Activated CD4-positive, alpha-beta T cell treated with anti-CD3 and anti-CD28 coated beads, Interleukin-2, amount 10 ng/mL, durations not matched to agents 7 days and 5 days (primary cell): ENCODE results near the gene IRX4. TPM values are rescaled to one million over a fixed set of nuclear protein-coding genes. Genes with fewer than 3 reads are reported as not detected.

Experiments
- CTCF ChIA-PET: fragments of 350-600 bp; sonication (Branson Sonifier 250); formaldehyde crosslinking; loops from one replicate; lab custom pipeline; 2021; ENCODE audit warnings: antibody characterized with exemption; lab: Charles Lee
- POLR2A ChIA-PET: fragments of 350-600 bp; sonication (Branson Sonifier 250); formaldehyde crosslinking; loops from one replicate; lab custom pipeline; 2021; ENCODE audit warnings: antibody characterized with exemption; lab: Charles Lee
- DNase-seq: peaks from one replicate; pipeline ENCODE4 v3.0.0-alpha.2; 2020
- H3K27ac Mint-ChIP-seq: one replicate; pipeline ENCODE4 v1.8.0; 2021; ENCODE audit warnings: mild to moderate bottlenecking, moderate library complexity, mixed read lengths
- H3K27me3 Mint-ChIP-seq: one replicate; pipeline ENCODE4 v1.8.0; 2021; ENCODE audit warnings: mixed read lengths
- H3K36me3 Mint-ChIP-seq: one replicate; pipeline ENCODE4 v1.8.0; 2021; ENCODE audit warnings: low read depth, mixed read lengths
- H3K4me1 Mint-ChIP-seq: one replicate; pipeline ENCODE4 v1.8.0; 2021; ENCODE audit warnings: mixed read lengths
- H3K4me3 Mint-ChIP-seq: one replicate; pipeline ENCODE4 v1.8.0; 2021; ENCODE audit warnings: mild to moderate bottlenecking, moderate library complexity, mixed read lengths
- H3K9me3 Mint-ChIP-seq: one replicate; pipeline ENCODE4 v1.8.0; 2021; ENCODE audit warnings: mixed read lengths
- total RNA-seq, 2 experiments: library from RNA; stranded (reverse); gene quantifications; one replicate each; pipeline ENCODE4 v1.2.3, GENCODE V29; 2021

The IRX4 gene
- total RNA-seq, 2 experiments from 2014 or later, result not detected

DNA sequence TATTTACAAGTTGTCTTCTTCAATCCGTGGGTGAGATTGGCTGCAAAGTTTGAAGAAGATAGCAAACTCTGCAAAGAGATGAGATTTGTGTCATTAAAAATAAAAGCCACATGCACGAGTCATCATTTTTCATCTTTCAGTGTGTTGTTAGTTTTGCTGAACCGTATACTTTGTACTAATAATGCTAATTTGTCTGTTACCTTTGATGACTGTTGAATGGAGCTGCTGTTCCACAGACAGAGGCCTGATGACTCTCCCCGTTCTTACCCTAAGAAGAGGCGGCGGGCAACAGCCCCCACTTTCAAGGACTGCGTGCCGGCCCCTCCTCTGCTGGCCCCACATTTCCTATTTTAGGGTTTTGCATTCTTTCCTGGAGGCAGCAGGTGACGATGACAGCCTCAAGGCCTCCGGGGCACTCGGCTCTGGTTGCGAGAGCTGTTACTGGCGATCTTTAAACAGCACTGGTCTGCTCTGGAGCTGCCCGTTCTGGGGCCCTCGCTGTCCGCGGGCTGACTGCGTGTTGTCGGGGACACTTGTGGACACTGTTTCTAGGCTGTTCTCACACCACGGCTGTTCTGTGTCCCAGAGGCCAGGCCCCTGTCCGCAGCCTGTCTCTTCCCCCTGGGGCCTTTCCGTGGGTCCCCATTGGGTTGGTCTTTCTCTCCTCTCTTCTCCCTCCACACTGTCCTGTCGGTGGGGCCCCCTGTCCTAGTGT lies 46.4 kb downstream of the IRX4 start:
- ChIA-PET CTCF (no interaction called here), POLR2A (no interaction called here)
- Mint-ChIP-seq H3K4me3 (no peak overlapping the region), H3K4me1 (no peaks in the 10 kb centered on the region), H3K36me3 (no peaks in the 10 kb centered on the region), H3K9me3 (no peaks in the 10 kb centered on the region), H3K27ac (no peak overlapping the region), H3K27me3 (peaks cover 5% of the 10 kb centered on the region)
- no peak for DNase-seq

DNA sequence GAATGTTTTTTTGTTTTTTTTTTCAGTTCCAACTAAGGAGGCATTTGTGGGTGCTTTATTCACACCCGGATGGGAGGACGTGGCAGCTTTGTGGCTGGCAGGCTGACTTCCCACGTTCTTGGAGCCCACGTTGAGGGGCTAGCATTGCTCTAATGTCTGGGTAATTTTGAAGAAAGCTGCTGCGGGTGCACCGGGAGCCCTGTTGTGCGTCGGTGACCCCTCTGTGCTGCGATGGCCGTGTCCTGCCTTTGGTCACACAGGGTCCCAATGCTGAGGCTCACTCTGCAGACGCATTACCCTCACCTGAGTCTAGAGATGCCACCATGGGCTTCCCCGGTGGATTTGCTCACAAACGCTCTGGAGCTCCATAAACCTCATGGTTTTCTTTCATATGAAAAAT lies 47.3 kb downstream of the IRX4 start:
- Mint-ChIP-seq H3K27me3 (peaks cover 2% of the 10 kb centered on the region), H3K4me1 (no peaks in the 10 kb centered on the region), H3K36me3 (no peaks in the 10 kb centered on the region), H3K4me3 (no peak overlapping the region), H3K9me3 (no peaks in the 10 kb centered on the region), H3K27ac (no peak overlapping the region)
- POLR2A ChIA-PET, result no interaction called here
- no peak for DNase-seq
- CTCF ChIA-PET, result no interaction called here

DNA sequence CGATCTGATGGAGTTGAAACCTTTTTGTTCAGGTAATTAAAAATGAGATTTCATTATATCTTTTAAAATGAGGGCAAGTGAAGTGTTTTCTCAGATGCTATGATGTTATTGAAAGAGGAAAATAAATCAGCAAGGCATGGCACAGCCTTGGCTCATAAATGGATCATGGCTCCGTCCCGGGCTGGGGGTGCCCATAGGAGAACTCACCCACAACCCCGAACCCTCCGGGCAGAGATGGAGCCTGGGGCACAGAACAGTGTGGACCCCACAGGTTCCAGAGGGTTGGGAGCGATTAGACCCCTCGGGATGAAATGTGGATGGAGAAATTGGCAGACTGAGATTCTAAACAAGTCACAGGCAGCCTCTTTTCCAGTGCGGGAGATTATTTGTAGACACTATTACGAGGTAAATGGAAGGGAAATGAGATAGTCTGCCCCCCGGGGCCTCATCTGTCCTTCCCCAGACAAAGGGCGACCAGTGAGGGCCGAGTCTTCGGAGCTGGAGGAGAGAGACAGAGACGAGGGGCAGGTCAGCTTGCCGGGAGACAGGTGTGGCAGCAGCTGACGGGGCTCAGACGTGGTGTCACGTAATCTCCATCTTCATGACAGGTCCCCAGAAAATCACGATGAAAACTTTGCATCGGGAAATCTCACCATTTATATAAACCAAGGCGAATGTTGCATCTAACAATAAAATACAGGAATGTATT lies 47.9 kb downstream of the IRX4 start:
- CTCF ChIA-PET, result no interaction called here
- POLR2A ChIA-PET, result no interaction called here
- DNase-seq, result no peak
- Mint-ChIP-seq H3K4me1 (no peaks in the 10 kb centered on the region), H3K4me3 (no peak overlapping the region), H3K27me3 (peaks cover 2% of the 10 kb centered on the region), H3K27ac (no peak overlapping the region), H3K9me3 (no peaks in the 10 kb centered on the region), H3K36me3 (no peaks in the 10 kb centered on the region)

DNA sequence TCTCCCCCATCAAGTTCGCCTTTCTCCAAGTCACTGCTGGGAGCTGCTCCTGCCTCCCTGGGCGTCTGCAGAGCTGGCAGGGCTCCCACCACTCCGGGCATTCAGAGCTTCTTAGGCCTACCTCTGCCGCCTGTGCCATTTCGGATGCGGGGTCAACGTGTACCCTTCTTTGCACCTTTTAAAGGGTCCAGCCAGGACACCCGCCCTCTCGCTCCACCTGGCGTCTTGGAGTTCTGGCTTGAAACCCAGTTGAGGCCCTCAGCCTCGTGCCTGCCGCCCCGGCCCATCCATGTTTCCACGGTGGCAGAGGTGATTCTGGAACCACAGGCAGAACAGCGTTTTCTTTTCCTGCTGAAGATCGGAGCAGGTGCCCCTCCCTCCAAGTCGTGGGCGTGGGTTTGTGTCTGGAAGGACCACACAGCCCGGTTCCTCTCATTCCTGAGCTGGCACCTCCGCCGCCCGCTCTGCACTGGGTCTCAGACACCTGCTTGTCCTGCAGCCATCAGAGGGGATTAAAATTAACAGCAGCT lies 48.6 kb downstream of the IRX4 start:
- Mint-ChIP-seq H3K4me1 (no peaks in the 10 kb centered on the region), H3K4me3 (no peak overlapping the region), H3K27ac (no peak overlapping the region), H3K9me3 (no peaks in the 10 kb centered on the region), H3K27me3 (peaks cover 2% of the 10 kb centered on the region), H3K36me3 (no peaks in the 10 kb centered on the region)
- ChIA-PET POLR2A (no interaction called here), CTCF (no interaction called here)
- DNase-seq, result no peak

GRCh38 chr5:1833264-1834021 lies 49.3 kb downstream of the IRX4 start:
- Mint-ChIP-seq H3K36me3 (no peaks in the 10 kb centered on the region), H3K9me3 (no peaks in the 10 kb centered on the region), H3K27ac (no peak overlapping the region), H3K27me3 (no peaks in the 10 kb centered on the region), H3K4me3 (no peak overlapping the region), H3K4me1 (no peaks in the 10 kb centered on the region)
- ChIA-PET CTCF (no interaction called here), POLR2A (no interaction called here)
- DNase-seq, result no peak

DNA sequence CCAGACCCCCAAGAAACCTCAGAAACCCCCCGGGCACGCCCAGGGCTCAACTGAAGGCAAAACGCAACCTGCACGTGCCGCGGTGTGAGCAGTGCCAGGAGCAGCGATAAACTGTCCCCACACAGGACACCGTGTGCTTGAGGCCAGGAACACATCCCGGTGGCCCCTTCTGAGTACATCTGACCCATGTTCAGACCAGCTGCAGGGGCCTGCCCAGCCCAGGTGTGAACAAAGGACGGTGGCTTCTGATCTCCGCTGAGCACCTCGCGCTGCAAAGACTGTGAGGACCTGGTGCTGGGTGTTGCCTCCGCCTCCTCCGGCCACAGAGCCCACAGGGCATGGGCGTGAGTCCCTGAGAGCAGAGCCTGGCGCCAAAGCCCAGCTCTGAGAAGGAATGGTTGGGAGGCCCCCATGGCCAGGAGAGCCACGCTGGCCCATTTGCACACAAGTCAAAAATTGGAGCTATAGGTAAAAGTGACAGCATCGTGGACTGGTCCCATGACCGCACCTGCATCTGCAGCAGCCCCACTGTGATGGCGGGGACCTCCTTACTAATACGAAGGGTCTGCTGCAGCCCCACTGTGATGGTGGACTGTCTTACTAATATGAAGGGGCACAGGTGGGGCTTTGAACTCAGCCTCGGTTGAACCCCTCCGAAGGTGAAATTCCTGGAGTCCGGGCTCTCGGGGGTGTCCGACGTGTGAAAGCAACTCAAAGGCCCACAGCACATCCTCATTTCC lies 50.0 kb downstream of the IRX4 start:
- Mint-ChIP-seq H3K27ac (no peak overlapping the region), H3K36me3 (no peaks in the 10 kb centered on the region), H3K9me3 (no peaks in the 10 kb centered on the region), H3K4me1 (no peaks in the 10 kb centered on the region), H3K27me3 (no peaks in the 10 kb centered on the region), H3K4me3 (no peak overlapping the region)
- POLR2A ChIA-PET, result no interaction called here
- DNase-seq, result no peak
- CTCF ChIA-PET, result no interaction called here

DNA sequence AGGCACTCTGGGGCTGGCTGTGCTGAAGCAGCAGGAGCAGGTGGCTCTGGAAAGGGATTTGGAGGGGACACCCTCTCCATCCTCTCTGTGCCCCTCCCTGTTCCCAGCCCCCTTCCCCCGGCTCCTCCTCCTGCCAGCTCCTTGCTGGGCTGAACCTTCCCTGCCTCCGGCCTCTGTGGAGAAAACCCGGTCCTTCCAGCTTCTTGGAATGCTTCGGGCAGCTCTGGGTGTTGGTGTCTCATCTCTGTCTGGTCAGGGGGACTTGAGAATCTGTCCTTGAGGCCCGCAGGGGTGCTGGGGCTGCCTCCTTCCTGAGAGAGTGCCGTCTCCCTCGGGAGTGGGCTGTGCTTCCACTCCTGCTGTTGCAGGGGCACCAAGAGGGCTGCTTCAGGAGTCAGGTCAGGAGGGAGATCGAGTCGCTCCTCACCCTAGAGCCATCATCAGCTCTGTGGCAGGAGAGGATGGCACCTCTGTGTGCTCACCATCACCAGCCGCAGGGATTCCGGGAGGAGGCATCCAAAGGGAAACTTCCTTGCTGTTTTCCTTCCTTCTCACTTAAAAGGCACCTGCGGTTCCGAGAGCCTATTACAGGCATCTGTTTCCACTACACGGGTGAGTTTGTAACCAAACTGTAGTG lies 50.9 kb downstream of the IRX4 start:
- Mint-ChIP-seq H3K27me3 (no peaks in the 10 kb centered on the region), H3K4me3 (no peak overlapping the region), H3K9me3 (no peaks in the 10 kb centered on the region), H3K4me1 (no peaks in the 10 kb centered on the region), H3K36me3 (no peaks in the 10 kb centered on the region), H3K27ac (no peak overlapping the region)
- ChIA-PET CTCF (interaction anchor here (0.6 kb wide), 1 partner anchor 547 kb away, joined by 4 read pairs; no protein-coding TSS in a partner anchor), POLR2A (no interaction called here)
- no peak for DNase-seq

- DNase-seq, result no peak
- H3K27ac Mint-ChIP-seq, result no peak overlapping the region
- H3K36me3 Mint-ChIP-seq, result no peaks in the 10 kb centered on the region
- POLR2A ChIA-PET, result no interaction called here
- CTCF ChIA-PET, result interaction anchor here (0.6 kb wide), 1 partner anchor 546 kb away, joined by 4 read pairs; no protein-coding TSS in a partner anchor
- H3K4me1 Mint-ChIP-seq, result no peaks in the 10 kb centered on the region
- H3K27me3 Mint-ChIP-seq, result no peaks in the 10 kb centered on the region
- H3K9me3 Mint-ChIP-seq, result no peaks in the 10 kb centered on the region
- H3K4me3 Mint-ChIP-seq, result no peak overlapping the region
Measured at GRCh38 chr5:1831257-1831656, 51.5 kb downstream of the IRX4 start.

- POLR2A ChIA-PET, result no interaction called here
- H3K27ac Mint-ChIP-seq, result no peak overlapping the region
- no peaks in the 10 kb centered on the region for H3K4me1 Mint-ChIP-seq
- CTCF ChIA-PET, result no interaction called here
- H3K36me3 Mint-ChIP-seq, result no peaks in the 10 kb centered on the region
- no peak for DNase-seq
- H3K27me3 Mint-ChIP-seq, result no peaks in the 10 kb centered on the region
- no peak overlapping the region for H3K4me3 Mint-ChIP-seq
- no peaks in the 10 kb centered on the region for H3K9me3 Mint-ChIP-seq
Measured at GRCh38 chr5:1830571-1831228, 52.0 kb downstream of the IRX4 start.

GRCh38 chr5:1827886-1828397 lies 54.8 kb downstream of the IRX4 start:
- H3K9me3 Mint-ChIP-seq, result no peaks in the 10 kb centered on the region
- DNase-seq, result peak; percentile 26
- ChIA-PET CTCF (interaction anchor here (1.6 kb wide), 1 partner anchor 65 kb away, joined by 3 read pairs; no protein-coding TSS in a partner anchor), POLR2A (no interaction called here)
- H3K27ac Mint-ChIP-seq, result no peak overlapping the region
- H3K27me3 Mint-ChIP-seq, result no peaks in the 10 kb centered on the region
- no peak overlapping the region for H3K4me3 Mint-ChIP-seq
- no peaks in the 10 kb centered on the region for H3K36me3 Mint-ChIP-seq
- no peaks in the 10 kb centered on the region for H3K4me1 Mint-ChIP-seq
